Progenitor cell of endocrine pancreas (in vitro differentiated cells): ENCODE measurements around the gene KHDRBS2. TPM values are rescaled to one million over a fixed set of nuclear protein-coding genes. Genes with fewer than 3 reads are reported as not detected.

Experiments used
- DNase-seq: peaks from one replicate; pipeline ENCODE4 v3.0.0; 2021; ENCODE audit warnings: low spot score; ENCODE audit not compliant: unreplicated experiment
- H3K27ac Mint-ChIP-seq: 2 replicates; pipeline ENCODE4 v1.8.0; 2021; ENCODE audit warnings: mild to moderate bottlenecking, moderate library complexity, mixed read lengths
- H3K27me3 Mint-ChIP-seq: 2 replicates; pipeline ENCODE4 v1.8.0; 2021; ENCODE audit warnings: mixed read lengths
- H3K36me3 Mint-ChIP-seq: 2 replicates; pipeline ENCODE4 v1.8.0; 2022; ENCODE audit warnings: mixed read lengths; ENCODE audit not compliant: insufficient read depth
- H3K4me1 Mint-ChIP-seq: 2 replicates; pipeline ENCODE4 v1.8.0; 2021; ENCODE audit warnings: low read depth, mixed read lengths
- H3K4me3 Mint-ChIP-seq: 2 replicates; pipeline ENCODE4 v1.8.0; 2021; ENCODE audit warnings: low read depth, mild to moderate bottlenecking, moderate library complexity, mixed read lengths
- H3K9me3 Mint-ChIP-seq: 2 replicates; pipeline ENCODE4 v1.8.0; 2021; ENCODE audit warnings: low read depth, mixed read lengths
- CTCF ChIP-seq: fragments of 200-600 bp; sonication (generic); IDR thresholded peaks from one replicate; pipeline ENCODE4 v1.5.0; 2021; ENCODE audit warnings: antibody characterized with exemption, mild to moderate bottlenecking; ENCODE audit not compliant: unreplicated experiment
- total RNA-seq: library from RNA; stranded (reverse); gene quantifications from 2 replicates; pipeline ENCODE4 v1.2.1, GENCODE V29; 2021

Gene KHDRBS2
- total RNA-seq, 1 donor from 2014 or later = 9.7 TPM

GRCh38 chr6:62296541-62296940, 10.5 kb upstream of the KHDRBS2 start:
- Mint-ChIP-seq H3K27ac (no peak overlapping the region), H3K4me1 (peaks cover 2% of the 10 kb centered on the region), H3K36me3 (no peaks in the 10 kb centered on the region), H3K4me3 (no peak overlapping the region), H3K9me3 (peaks cover 4% of the 10 kb centered on the region), H3K27me3 (no peaks in the 10 kb centered on the region)
- DNase-seq = no peak
- TF ChIP-seq CTCF = no peak

- Mint-ChIP-seq H3K4me1 (peaks cover 20% of the 10 kb centered on the region), H3K9me3 (no peaks in the 10 kb centered on the region), H3K27ac (no peak overlapping the region), H3K36me3 (no peaks in the 10 kb centered on the region), H3K4me3 (no peak overlapping the region), H3K27me3 (no peaks in the 10 kb centered on the region)
- no peak for DNase-seq
- no peak for TF ChIP-seq CTCF
These were observed 2.9 kb upstream of the KHDRBS2 start for GRCh38 chr6:62288974-62289373.

GRCh38 chr6:62288562-62288961, 2.5 kb upstream of the KHDRBS2 start:
- no peak overlapping the region for H3K4me3 Mint-ChIP-seq
- no peak overlapping the region for H3K27ac Mint-ChIP-seq
- no peaks in the 10 kb centered on the region for H3K9me3 Mint-ChIP-seq
- H3K27me3 Mint-ChIP-seq = no peaks in the 10 kb centered on the region
- no peak for DNase-seq
- no peaks in the 10 kb centered on the region for H3K36me3 Mint-ChIP-seq
- H3K4me1 Mint-ChIP-seq = peaks cover 24% of the 10 kb centered on the region
- no peak for TF ChIP-seq CTCF

- Mint-ChIP-seq H3K9me3 (no peaks in the 10 kb centered on the region), H3K27me3 (no peaks in the 10 kb centered on the region), H3K27ac (peak overlapping the region; percentile 84), H3K4me3 (peak overlapping the region; percentile 91), H3K36me3 (no peaks in the 10 kb centered on the region), H3K4me1 (peaks cover 34% of the 10 kb centered on the region)
- no peak for TF ChIP-seq CTCF
- no peak for DNase-seq
These were observed 432 bp upstream of the KHDRBS2 start for GRCh38 chr6:62286470-62286843.

- no peaks in the 10 kb centered on the region for H3K9me3 Mint-ChIP-seq
- H3K4me3 Mint-ChIP-seq = peak overlapping the region; percentile 91
- no peaks in the 10 kb centered on the region for H3K27me3 Mint-ChIP-seq
These were observed 1.3 kb downstream of the KHDRBS2 start for GRCh38 chr6:62284725-62285124.

More at GRCh38 chr6:62284725-62285124, 1.3 kb downstream of the KHDRBS2 start:
- no peak for TF ChIP-seq CTCF
- no peak overlapping the region for H3K27ac Mint-ChIP-seq
- peaks cover 34% of the 10 kb centered on the region for H3K4me1 Mint-ChIP-seq
- no peaks in the 10 kb centered on the region for H3K36me3 Mint-ChIP-seq
- DNase-seq = no peak
